Liver (tissue), 9 donors: ENCODE measurements around the gene VEGFC. TPM values are rescaled to one million over a fixed set of nuclear protein-coding genes. Genes with fewer than 3 reads are reported as not detected.

Experiments used
- DNase-seq: peaks from one replicate; pipeline ENCODE4 v3.0.0-alpha.2; 2017; ENCODE audit warnings: low spot score
- H3K27ac ChIP-seq, 2 donors: one replicate each; pipeline ENCODE4 v1.7.0; 2013; ENCODE audit warnings: inconsistent platforms in 2 of 2, low read length in 2 of 2, control low read depth in 1 of 2, low read depth in 1 of 2, mild to moderate bottlenecking in 1 of 2
- H3K27me3 ChIP-seq, 4 donors: one replicate each; pipeline versions ENCODE4 v1.6.1 to v1.7.0; 2013; ENCODE audit warnings: low read length in 3 of 4, inconsistent platforms in 1 of 4, mild to moderate bottlenecking in 1 of 4, moderate library complexity in 1 of 4; ENCODE audit not compliant: control insufficient read depth in 4 of 4, insufficient read depth in 4 of 4
- H3K36me3 ChIP-seq, 4 donors: one replicate each; pipeline versions ENCODE4 v1.6.1 to v1.7.0; 2013; ENCODE audit warnings: low read length in 3 of 4, mild to moderate bottlenecking in 3 of 4, low read depth in 1 of 4, moderate library complexity in 1 of 4; ENCODE audit not compliant: control insufficient read depth in 4 of 4, insufficient read depth in 3 of 4
- H3K4me1 ChIP-seq, 4 donors: one replicate each; pipeline versions ENCODE4 v1.6.1 to v1.7.0; 2013; ENCODE audit warnings: low read length in 3 of 4, mild to moderate bottlenecking in 3 of 4, moderate library complexity in 1 of 4; ENCODE audit not compliant: control insufficient read depth in 4 of 4, insufficient read depth in 4 of 4
- H3K4me3 ChIP-seq, 3 donors: one replicate each; pipeline versions ENCODE4 v1.6.1 to v1.7.0; 2013; ENCODE audit warnings: low read length in 3 of 3, control low read depth in 1 of 3, low read depth in 1 of 3, mild to moderate bottlenecking in 1 of 3
- H3K9ac ChIP-seq, 2 donors: one replicate each; pipeline ENCODE4 v1.7.0; 2013; ENCODE audit warnings: low read length in 2 of 2, mild to moderate bottlenecking in 2 of 2, moderate library complexity in 2 of 2, control low read depth in 1 of 2, low read depth in 1 of 2
- H3K9me3 ChIP-seq, 4 donors: one replicate each; pipeline versions ENCODE4 v1.6.1 to v1.7.0; 2013; ENCODE audit warnings: low read length in 3 of 4; ENCODE audit not compliant: control insufficient read depth in 4 of 4
- ATF3 ChIP-seq: IDR thresholded peaks from 2 replicates; pipeline ENCODE4 v1.6.1; 2016; ENCODE audit warnings: antibody characterized with exemption
- EGR1 ChIP-seq, 2 donors: IDR thresholded peaks; 2 replicates each; pipeline ENCODE4 v1.6.1; 2016 to 2018; ENCODE audit warnings: antibody characterized with exemption in 2 of 2, low read depth in 2 of 2
- FOXA2 ChIP-seq: IDR thresholded peaks from 2 replicates; pipeline ENCODE4 v1.6.1; 2016; ENCODE audit warnings: antibody characterized with exemption
- GABPA ChIP-seq, 2 donors: IDR thresholded peaks in 1 of 2; conservative IDR thresholded peaks in 1 of 2; 2 replicates each; pipeline ENCODE4 v1.6.1; 2016; ENCODE audit warnings: antibody characterized with exemption in 2 of 2, mild to moderate bottlenecking in 1 of 2, moderate library complexity in 1 of 2
- HNF4A ChIP-seq, 2 donors: conservative IDR thresholded peaks; 2 replicates each; pipeline ENCODE4 v1.6.1; 2016; ENCODE audit warnings: antibody characterized with exemption in 2 of 2, mild to moderate bottlenecking in 2 of 2
- HNF4G ChIP-seq: IDR thresholded peaks from 2 replicates; pipeline ENCODE4 v1.6.1; 2016; ENCODE audit warnings: antibody characterized with exemption
- MAX ChIP-seq: IDR thresholded peaks from 2 replicates; pipeline ENCODE4 v1.6.1; 2016; ENCODE audit warnings: antibody characterized with exemption
- NR2F2 ChIP-seq: IDR thresholded peaks from 2 replicates; pipeline ENCODE4 v1.6.1; 2016; ENCODE audit warnings: antibody characterized with exemption
- RAD21 ChIP-seq, 2 donors: IDR thresholded peaks; 2 replicates each; pipeline ENCODE4 v1.6.1; 2016; ENCODE audit warnings: antibody characterized with exemption in 2 of 2, mild to moderate bottlenecking in 2 of 2
- REST ChIP-seq: IDR thresholded peaks from 2 replicates; pipeline ENCODE4 v1.6.1; 2016; ENCODE audit warnings: antibody characterized with exemption, mild to moderate bottlenecking
- SP1 ChIP-seq: IDR thresholded peaks from 2 replicates; pipeline ENCODE4 v1.6.1; 2018; ENCODE audit warnings: antibody characterized with exemption, mild to moderate bottlenecking
- TAF1 ChIP-seq: conservative IDR thresholded peaks from 2 replicates; pipeline ENCODE4 v1.6.1; 2016; ENCODE audit warnings: antibody characterized with exemption, mild to moderate bottlenecking
- YY1 ChIP-seq: IDR thresholded peaks from 2 replicates; pipeline ENCODE4 v1.6.1; 2016; ENCODE audit warnings: antibody characterized with exemption, mild to moderate bottlenecking
- ZBTB33 ChIP-seq: IDR thresholded peaks from 2 replicates; pipeline ENCODE4 v1.6.1; 2016; ENCODE audit warnings: antibody characterized with exemption
- WGBS: extraction: QIAGEN DNeasy Blood & Tissue Kit; methylation state at CpG from one replicate; pipeline ENCODE4 v1.1.7; 2013; 5-methylcytosine and 5-hydroxymethylcytosine counted together
- polyA plus RNA-seq, 2 donors: library from polyadenylated mRNA; stranded (reverse) in 1 of 2; unstranded in 1 of 2; fragments of 200-250 nt in 1 of 2; fragments of >200 nt in 1 of 2; fragmentation: Nextera tagmentation in 1 of 2; extraction: Ambion mirVana in 1 of 2; gene quantifications; one replicate each; pipeline versions ENCODE4 v1.2.1 to v1.2.3, GENCODE V29; 2013 to 2015
- total RNA-seq, 2 donors: library from RNA; depleted of rRNA; stranded (reverse); fragments of >200 nt; gene quantifications; one replicate each; pipeline ENCODE4 v1.2.3, GENCODE V29; 2014
- donor health status: healthy.
- donor health status: healthy.
- donor health status: healthy.
- donor health status: healthy.
- donor health status: healthy.

VEGFC gene
- total and polyA plus RNA-seq, 4 donors = 0.32 to 1.8 (median 0.95) TPM

- DNase-seq = no peak
- H3K9me3 ChIP-seq = no peaks in the 10 kb centered on the region
- TF ChIP-seq FOXA2 (no peak), GABPA (IDR thresholded peaks at IDR 0.05 in 1 of 2, conservative IDR thresholded peaks at IDR 0.05 in 1 of 2) (no peak)
- peaks cover 0 to 2% (median 0%) of the 10 kb centered on the region in 4 donors for H3K27me3 ChIP-seq
- H3K36me3 ChIP-seq = no peaks in the 10 kb centered on the region
- H3K4me1 ChIP-seq = no peaks in the 10 kb centered on the region
- no peak overlapping the region for H3K27ac ChIP-seq
- no peak overlapping the region for H3K4me3 ChIP-seq
- no peak overlapping the region for H3K9ac ChIP-seq
- WGBS = 68% methylated on average over 6 of the region's 6 CpGs
Observed at GRCh38 chr4:176742211-176742610, 50.5 kb downstream of the VEGFC start.

GRCh38 chr4:176741253-176741652, 51.5 kb downstream of the VEGFC start:
- no peak overlapping the region for H3K4me3 ChIP-seq
- 51% methylated on average over 4 of the region's 4 CpGs for whole genome bisulfite sequencing
- peaks cover 0 to 2% (median 0%) of the 10 kb centered on the region in 4 donors for H3K27me3 ChIP-seq
- H3K27ac ChIP-seq = no peak overlapping the region
- no peak overlapping the region for H3K9ac ChIP-seq
- H3K36me3 ChIP-seq = no peaks in the 10 kb centered on the region
- no peaks in the 10 kb centered on the region for H3K9me3 ChIP-seq
- no peaks in the 10 kb centered on the region for H3K4me1 ChIP-seq
- DNase-seq = no peak
- TF ChIP-seq YY1 = no peak
- no peak for TF ChIP-seq FOXA2
- no peak for TF ChIP-seq TAF1
- no peak for TF ChIP-seq SP1
- TF ChIP-seq ATF3 = no peak
- TF ChIP-seq RAD21 (IDR thresholded peaks at IDR 0.05) = no peak
- TF ChIP-seq GABPA (IDR thresholded peaks at IDR 0.05 in 1 of 2, conservative IDR thresholded peaks at IDR 0.05 in 1 of 2) = no peak
- no peak for TF ChIP-seq NR2F2
- no peak for TF ChIP-seq HNF4G
- TF ChIP-seq MAX = no peak
- no peak for TF ChIP-seq ZBTB33
- TF ChIP-seq EGR1 (IDR thresholded peaks at IDR 0.05; ENCODE audit: low read depth in 2 of 2) = no peak
- no peak for TF ChIP-seq HNF4A (conservative IDR thresholded peaks at IDR 0.05)

GRCh38 chr4:176735300-176735699, 57.4 kb downstream of the VEGFC start:
- H3K36me3 ChIP-seq = no peaks in the 10 kb centered on the region
- no peak overlapping the region for H3K4me3 ChIP-seq
- 80% methylated on average over 2 of the region's 2 CpGs for WGBS
- TF ChIP-seq SP1 (no peak), EGR1 (IDR thresholded peaks at IDR 0.05; ENCODE audit: low read depth in 2 of 2) (no peak), REST (peak; percentile 91), YY1 (no peak), ZBTB33 (no peak), FOXA2 (no peak)
- no peaks in the 10 kb centered on the region for H3K27me3 ChIP-seq
- no peak for DNase-seq
- H3K9ac ChIP-seq = no peak overlapping the region
- H3K27ac ChIP-seq = no peak overlapping the region
- H3K9me3 ChIP-seq = no peaks in the 10 kb centered on the region
- no peaks in the 10 kb centered on the region for H3K4me1 ChIP-seq
